Adrenal gland (tissue), 12 donors: Measurements from ENCODE around the gene GRAMD1B. TPM values are rescaled to one million over a fixed set of nuclear protein-coding genes. Genes with fewer than 3 reads are reported as not detected.
A peak's percentile ranks its signal among the peaks of the same experiment; 100 is the strongest.

Experiments
- DNase-seq, 7 donors: peaks; one replicate each; pipeline ENCODE4 v3.0.0-alpha.2; 2019 to 2020
- H3K27ac ChIP-seq, 5 donors: fragments of 200-600 bp; sonication (generic) in 4 of 5; 1 replicate in 3 of 5; 2 replicates in 2 of 5; pipeline versions ENCODE4 v1.5.1 to v1.8.0; 2016 to 2020; ENCODE audit warnings: mild to moderate bottlenecking in 1 of 5
- H3K27me3 ChIP-seq: fragments of 200-600 bp; 2 replicates; pipeline ENCODE4 v1.8.0; 2021
- H3K36me3 ChIP-seq, 2 donors: fragments of 200-600 bp; replicated peaks in 1 of 2; 1 replicate in 1 of 2; 2 replicates in 1 of 2; pipeline versions ENCODE4 v1.5.1 to v1.8.0; 2018 to 2022
- H3K4me1 ChIP-seq, 2 donors: fragments of 200-600 bp; replicated peaks in 1 of 2; 1 replicate in 1 of 2; 2 replicates in 1 of 2; pipeline versions ENCODE4 v1.5.1 to v1.8.0; 2018 to 2021
- H3K4me3 ChIP-seq, 4 donors: fragments of 200-600 bp; sonication (generic) in 3 of 4; one replicate each; pipeline ENCODE4 v1.5.1; 2016 to 2018
- H3K9me3 ChIP-seq, 3 donors: fragments of 200-600 bp; sonication (generic) in 1 of 3; replicated peaks in 1 of 3; 1 replicate in 2 of 3; 2 replicates in 1 of 3; pipeline versions ENCODE4 v1.5.1 to v1.8.0; 2016 to 2021
- POLR2A ChIP-seq, 2 donors: fragments of 450-650 bp; IDR thresholded peaks; one replicate each; pipeline ENCODE4 v1.6.1; 2017; ENCODE audit warnings: antibody characterized with exemption in 2 of 2, mild to moderate bottlenecking in 2 of 2, moderate library complexity in 1 of 2
- WGBS, 4 donors: extraction: QIAGEN DNeasy Blood & Tissue Kit in 2 of 4; methylation state at CpG; one replicate each; pipeline versions ENCODE4 v1.1.5 to v1.1.7; 2013 to 2017; 5-methylcytosine and 5-hydroxymethylcytosine counted together
- intact Hi-C, 2 donors: fragments of 100-400 bp; cut with DNase I; formaldehyde crosslinking; loops; one replicate each; pipeline versions ENCODE4 v1.14.1 to v1.15.0; 2022 to 2023
- polyA plus RNA-seq, 3 donors: library from polyadenylated mRNA; stranded (reverse); fragments of 200-250 nt in 2 of 3; fragments of 350-450 nt in 1 of 3; fragmentation: Illumina TruSeq in 1 of 3; extraction: RNeasy Lipid Tissue Mini Kit (QIAGEN cat#74804) in 1 of 3; gene quantifications; one replicate each; pipeline ENCODE4 v1.2.3, GENCODE V29; 2013 to 2014
- total RNA-seq, 9 donors: library from RNA; depleted of rRNA in 4 of 9; stranded (reverse); fragments of >200 nt in 4 of 9; fragments of 120-200 nt in 1 of 9; fragmentation: NEBNext Ultra II Directional in 1 of 9; extraction: Animal tissue kit (Norgen Biotek cat#: 25700) in 1 of 9; gene quantifications; one replicate each; pipeline versions ENCODE4 v1.1.0 to v1.2.4, GENCODE V29; 2013 to 2023
- TF ChIP-seq, protein P1 (sequence below), 6 experiments: fragments of 450-650 bp in 4 of 6; fragments of 200-600 bp in 2 of 6; sonication (generic) in 1 of 6; IDR thresholded peaks; 1 replicate in 5 of 6; 2 replicates in 1 of 6; pipeline versions ENCODE4 v1.5.1 to v1.8.0; 2016 to 2021; ENCODE audit warnings: antibody characterized with exemption in 6 of 6, mild to moderate bottlenecking in 2 of 6, moderate library complexity in 1 of 6
- donor health status: healthy with polysubstance abuse.
- donor health status: Bipolar disorder and iron deficiency.
- donor health status: DM: yes; HTN: yes; CAD: no.
- donor health status: DM: no; HTN: no; CAD: no.
- donor health status: DM: no; HTN: no; CAD: no.
- donor health status: DM: yes; HTN: yes; CAD: no.

Gene GRAMD1B
- total and polyA plus RNA-seq, 12 donors: 101 to 1,898 (median 285) TPM

DNA sequence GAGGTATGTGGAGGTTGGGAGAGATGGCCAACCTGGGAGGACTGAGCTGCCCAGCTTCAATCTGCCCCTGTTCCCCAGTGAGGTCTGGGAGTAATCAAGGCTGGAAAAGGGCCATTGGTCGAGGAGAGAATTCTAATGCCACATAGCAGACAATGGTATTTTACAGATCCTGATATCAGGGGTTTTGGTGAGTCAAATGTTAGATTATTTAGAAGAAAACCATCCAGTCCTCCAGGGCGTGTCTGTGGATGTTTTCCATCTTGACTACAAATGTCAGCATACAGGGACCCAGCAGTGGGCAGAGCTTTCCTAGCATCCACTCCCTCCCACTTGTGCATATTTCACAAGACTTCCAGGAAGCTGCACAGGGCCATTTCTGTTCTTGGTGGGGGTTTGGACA is 116.4 kb downstream of the GRAMD1B start:
- intact Hi-C loops: no loop called here
- no peaks in the 10 kb centered on the region for H3K9me3 ChIP-seq
- TF ChIP-seq, protein P1, sequence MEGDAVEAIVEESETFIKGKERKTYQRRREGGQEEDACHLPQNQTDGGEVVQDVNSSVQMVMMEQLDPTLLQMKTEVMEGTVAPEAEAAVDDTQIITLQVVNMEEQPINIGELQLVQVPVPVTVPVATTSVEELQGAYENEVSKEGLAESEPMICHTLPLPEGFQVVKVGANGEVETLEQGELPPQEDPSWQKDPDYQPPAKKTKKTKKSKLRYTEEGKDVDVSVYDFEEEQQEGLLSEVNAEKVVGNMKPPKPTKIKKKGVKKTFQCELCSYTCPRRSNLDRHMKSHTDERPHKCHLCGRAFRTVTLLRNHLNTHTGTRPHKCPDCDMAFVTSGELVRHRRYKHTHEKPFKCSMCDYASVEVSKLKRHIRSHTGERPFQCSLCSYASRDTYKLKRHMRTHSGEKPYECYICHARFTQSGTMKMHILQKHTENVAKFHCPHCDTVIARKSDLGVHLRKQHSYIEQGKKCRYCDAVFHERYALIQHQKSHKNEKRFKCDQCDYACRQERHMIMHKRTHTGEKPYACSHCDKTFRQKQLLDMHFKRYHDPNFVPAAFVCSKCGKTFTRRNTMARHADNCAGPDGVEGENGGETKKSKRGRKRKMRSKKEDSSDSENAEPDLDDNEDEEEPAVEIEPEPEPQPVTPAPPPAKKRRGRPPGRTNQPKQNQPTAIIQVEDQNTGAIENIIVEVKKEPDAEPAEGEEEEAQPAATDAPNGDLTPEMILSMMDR (IDR thresholded peaks at IDR 0.05): no peak
- TF ChIP-seq POLR2A (IDR thresholded peaks at IDR 0.05): no peak

DNA sequence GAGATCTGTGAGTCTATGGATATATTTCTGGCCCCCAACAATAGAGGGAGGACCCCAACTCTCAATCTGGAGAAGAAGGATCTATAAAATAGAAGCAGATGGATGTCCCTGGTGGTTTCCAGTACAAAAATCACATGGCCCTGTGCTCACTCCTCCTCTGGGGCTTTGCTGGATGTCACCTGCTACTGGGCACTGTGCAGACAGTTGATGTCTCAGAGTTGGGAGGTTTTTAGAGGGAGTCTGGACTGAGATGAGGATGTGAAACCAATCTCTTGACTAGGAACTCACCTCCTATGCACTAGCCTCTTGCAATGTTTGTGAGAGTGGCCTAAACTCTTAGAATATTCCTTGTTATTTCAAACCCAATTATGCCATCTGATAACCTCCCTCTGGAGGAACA is 117.1 kb downstream of the GRAMD1B start:
- Histone ChIP-seq H3K9me3 (no peaks in the 10 kb centered on the region), H3K27me3 (no peaks in the 10 kb centered on the region), H3K36me3 (no peaks in the 10 kb centered on the region), H3K4me3 (no peak overlapping the region), H3K4me1 (peaks cover 35 to 64% of the 10 kb centered on the region in 2 donors), H3K27ac (peak overlapping the region in 3 of 5 donors; percentile 68 to 91 (median 89))
- intact Hi-C loops: no loop called here
- DNase-seq: no peak
- no peak for TF ChIP-seq POLR2A (IDR thresholded peaks at IDR 0.05)
- TF ChIP-seq, protein P1 (IDR thresholded peaks at IDR 0.05): no peak

More for the DNA sequence above, 116.4 kb downstream of the GRAMD1B start:
- no peaks in the 10 kb centered on the region for H3K36me3 ChIP-seq
- 59 to 76% (median 69%) methylated on average over 2 of the region's 2 CpGs for WGBS, 4 donors
- DNase-seq: peak in 2 of 7 donors; percentile 64 to 73
- H3K4me3 ChIP-seq: no peak overlapping the region
- H3K27me3 ChIP-seq: no peaks in the 10 kb centered on the region
- H3K27ac ChIP-seq: peak overlapping the region in 4 of 5 donors; percentile 68 to 91 (median 90)
- peaks cover 36 to 69% of the 10 kb centered on the region in 2 donors for H3K4me1 ChIP-seq

DNA sequence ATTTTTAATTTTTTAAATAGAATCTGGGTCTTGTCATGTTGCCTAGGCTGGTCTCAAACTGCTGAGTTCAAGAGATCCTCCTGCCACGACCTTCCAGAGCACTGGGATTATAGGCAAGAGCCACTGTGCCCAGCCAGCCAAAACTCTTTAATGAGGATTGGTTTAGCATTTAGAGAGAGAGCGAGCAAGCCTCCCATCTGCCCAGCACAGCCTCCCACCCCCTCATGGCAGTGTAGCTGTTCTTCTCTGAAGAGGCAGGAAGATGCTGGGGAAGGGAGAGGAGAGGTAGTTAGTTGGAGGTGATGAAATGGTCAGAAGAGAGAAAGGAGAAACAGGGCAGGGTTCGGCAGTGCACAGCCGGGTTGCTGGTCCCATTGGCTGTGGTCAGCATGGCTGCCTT is 118.7 kb downstream of the GRAMD1B start:
- Histone ChIP-seq H3K4me3 (no peak overlapping the region), H3K27ac (peak overlapping the region in 2 of 5 donors; percentile 29 to 66), H3K9me3 (no peaks in the 10 kb centered on the region), H3K27me3 (no peaks in the 10 kb centered on the region), H3K36me3 (no peaks in the 10 kb centered on the region), H3K4me1 (peaks cover 28 to 58% of the 10 kb centered on the region in 2 donors)
- no peak for DNase-seq
- intact Hi-C loops: no loop called here
- WGBS, 4 donors: 83 to 88% (median 86%) methylated on average over 4 of the region's 4 CpGs
- TF ChIP-seq, protein P1 (IDR thresholded peaks at IDR 0.05): no peak
- no peak for TF ChIP-seq POLR2A (IDR thresholded peaks at IDR 0.05)

DNA sequence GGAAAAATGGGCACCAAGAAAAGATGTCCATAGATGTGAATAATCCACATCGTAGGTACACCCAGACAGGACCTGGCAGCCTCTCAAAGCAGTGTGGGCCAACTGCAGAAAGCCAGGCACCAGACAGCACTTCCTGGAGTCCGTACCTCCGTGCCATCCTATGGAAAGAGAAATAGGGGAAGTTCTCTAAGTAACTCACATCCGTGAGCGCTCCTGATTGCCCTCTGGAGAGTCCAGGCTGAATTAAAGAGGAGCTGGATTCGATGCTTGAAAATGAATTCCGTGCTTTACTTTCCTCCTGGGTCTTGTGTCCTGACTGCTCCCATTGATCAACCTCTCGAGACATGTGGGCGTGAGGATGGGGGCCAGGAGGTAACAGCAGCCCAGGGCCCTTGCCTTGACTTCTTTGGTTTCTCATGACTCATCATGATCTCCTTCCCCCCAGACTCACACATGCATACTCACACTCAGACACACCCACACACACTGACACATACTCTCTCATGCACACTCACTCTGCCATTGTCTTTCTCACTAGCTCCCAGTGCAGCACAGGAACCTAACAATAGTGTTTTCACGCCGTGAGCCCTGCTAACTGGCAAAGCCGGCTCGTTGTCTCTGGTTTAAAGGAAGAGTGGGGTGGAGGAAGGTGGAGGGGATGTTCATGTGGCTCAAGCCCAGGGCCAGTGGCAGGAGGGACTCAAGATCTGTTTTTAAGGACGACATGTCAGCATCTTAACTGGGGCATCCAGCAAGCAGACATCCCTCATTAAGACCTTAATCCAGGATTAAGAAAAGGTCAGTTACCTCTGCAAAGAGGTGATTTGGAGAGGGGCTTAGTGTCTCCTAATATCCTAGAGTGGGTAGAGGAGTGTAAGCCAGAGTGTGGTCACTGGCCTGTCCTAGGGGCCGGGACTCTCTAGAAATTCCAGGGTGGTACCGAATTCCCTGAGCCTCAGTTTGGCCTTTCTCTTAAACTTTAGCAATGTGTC is 120.2 kb downstream of the GRAMD1B start:
- Histone ChIP-seq H3K36me3 (no peaks in the 10 kb centered on the region), H3K4me1 (peaks cover 16 to 47% of the 10 kb centered on the region in 2 donors), H3K27ac (peak overlapping the region in 3 of 5 donors; percentile 29 to 66 (median 37)), H3K9me3 (no peaks in the 10 kb centered on the region), H3K27me3 (no peaks in the 10 kb centered on the region), H3K4me3 (no peak overlapping the region)
- 55 to 72% (median 63%) methylated on average over 16 of the region's 16 CpGs for WGBS, 4 donors
- TF ChIP-seq, protein P1 (IDR thresholded peaks at IDR 0.05): no peak
- no peak for TF ChIP-seq POLR2A (IDR thresholded peaks at IDR 0.05)
- DNase-seq: peak in 2 of 7 donors; percentile 30 to 58
- intact Hi-C loops: loop anchor here (5.0 kb wide), 1 partner anchor 38 kb away; no protein-coding TSS in a partner anchor
